ENCODE measurements around the gene DDX46.

Gene DDX46

DNA sequence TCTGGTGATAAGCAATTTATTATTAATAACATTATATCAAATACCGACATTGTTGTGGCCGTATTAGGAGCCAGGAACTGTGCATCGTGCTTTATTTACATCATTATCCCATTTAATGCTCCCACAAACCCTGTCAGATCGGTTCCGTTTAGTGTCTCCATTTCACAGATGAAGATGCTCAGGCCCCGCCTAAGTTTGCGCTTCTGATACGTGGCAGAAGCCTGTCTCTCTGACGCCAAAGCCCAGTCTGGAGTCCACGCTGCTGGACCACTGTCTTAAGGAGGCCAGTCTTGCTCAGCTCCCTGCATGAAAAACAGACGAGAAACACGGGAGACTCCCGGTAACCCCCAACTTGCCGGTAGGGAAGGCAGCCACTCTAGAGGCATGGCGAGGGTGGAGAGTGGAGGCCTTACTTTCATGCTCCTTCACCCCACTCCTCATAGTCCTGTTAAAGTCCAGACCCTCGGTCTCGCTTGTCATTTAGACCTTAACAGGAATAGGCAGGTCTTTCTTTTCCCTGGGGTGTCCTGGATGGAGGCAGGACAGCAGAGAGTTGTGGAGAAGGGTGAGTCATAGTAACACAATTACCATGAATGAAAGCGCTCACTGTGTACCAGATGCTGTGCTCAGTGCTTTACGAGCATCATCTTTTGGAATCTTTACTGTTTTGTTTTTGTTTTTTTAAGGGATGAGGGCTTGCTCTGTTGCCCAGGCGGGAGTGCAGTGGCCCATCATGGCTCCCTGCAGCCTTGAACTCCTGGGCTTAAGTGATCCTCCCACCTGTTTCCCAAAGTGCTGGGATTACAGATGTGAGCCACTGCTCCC, 116.5 kb downstream of the DDX46 start:
- no peaks in the 10 kb centered on the region for H3K36me3 ChIP-seq (ENCODE audit: insufficient read depth)

DNA sequence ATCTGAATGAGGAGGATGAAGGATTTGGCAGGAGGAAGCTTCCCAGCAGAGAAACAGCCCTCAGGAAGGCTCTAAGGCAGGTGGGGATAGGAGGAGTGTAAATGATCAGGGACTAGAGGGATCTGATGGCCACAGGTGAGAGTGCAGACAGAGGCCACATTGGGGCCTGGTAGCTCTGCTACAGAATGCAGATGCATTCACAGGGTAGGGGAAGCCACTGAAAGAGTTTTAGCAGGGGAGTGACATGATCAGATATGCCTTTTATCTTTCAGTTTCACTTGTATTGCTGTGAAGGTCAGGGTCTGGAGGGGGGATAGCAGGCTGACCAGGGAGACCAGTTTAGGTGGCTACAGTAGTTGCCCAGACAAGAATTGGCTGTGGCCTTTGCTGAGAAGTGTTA, 118.6 kb downstream of the DDX46 start:
- H3K4me3 ChIP-seq (IDR thresholded peaks at IDR 0.05; ENCODE audit: insufficient read depth, low read depth, low read length): no peak overlapping the region
- peak overlapping the region; percentile 22; the same call in 1 of the 2 replicates for H3K9ac ChIP-seq
- no peaks in the 10 kb centered on the region for H3K27me3 ChIP-seq (ENCODE audit: insufficient read depth, low read depth)
- no peaks in the 10 kb centered on the region for H3K36me3 ChIP-seq (ENCODE audit: insufficient read depth)
- TF ChIP-seq, protein P1, sequence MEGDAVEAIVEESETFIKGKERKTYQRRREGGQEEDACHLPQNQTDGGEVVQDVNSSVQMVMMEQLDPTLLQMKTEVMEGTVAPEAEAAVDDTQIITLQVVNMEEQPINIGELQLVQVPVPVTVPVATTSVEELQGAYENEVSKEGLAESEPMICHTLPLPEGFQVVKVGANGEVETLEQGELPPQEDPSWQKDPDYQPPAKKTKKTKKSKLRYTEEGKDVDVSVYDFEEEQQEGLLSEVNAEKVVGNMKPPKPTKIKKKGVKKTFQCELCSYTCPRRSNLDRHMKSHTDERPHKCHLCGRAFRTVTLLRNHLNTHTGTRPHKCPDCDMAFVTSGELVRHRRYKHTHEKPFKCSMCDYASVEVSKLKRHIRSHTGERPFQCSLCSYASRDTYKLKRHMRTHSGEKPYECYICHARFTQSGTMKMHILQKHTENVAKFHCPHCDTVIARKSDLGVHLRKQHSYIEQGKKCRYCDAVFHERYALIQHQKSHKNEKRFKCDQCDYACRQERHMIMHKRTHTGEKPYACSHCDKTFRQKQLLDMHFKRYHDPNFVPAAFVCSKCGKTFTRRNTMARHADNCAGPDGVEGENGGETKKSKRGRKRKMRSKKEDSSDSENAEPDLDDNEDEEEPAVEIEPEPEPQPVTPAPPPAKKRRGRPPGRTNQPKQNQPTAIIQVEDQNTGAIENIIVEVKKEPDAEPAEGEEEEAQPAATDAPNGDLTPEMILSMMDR (conservative IDR thresholded peaks at IDR 0.05; ENCODE audit: low read depth, low read length): no peak
- no peaks in the 10 kb centered on the region for H4K20me1 ChIP-seq (ENCODE audit: insufficient read depth)
- H3K4me2 ChIP-seq: peak overlapping the region; percentile 91
- H3K27ac ChIP-seq: peak overlapping the region; percentile 93
- no peak overlapping the region for H2AFZ ChIP-seq (ENCODE audit: low read depth)
- peaks cover 65% of the 10 kb centered on the region for H3K4me1 ChIP-seq (ENCODE audit: low read depth, poor library complexity, severe bottlenecking)
- peaks cover 55% of the 10 kb centered on the region for H3K79me2 ChIP-seq (ENCODE audit: insufficient read depth, low read depth)

More for the DNA sequence above, 116.5 kb downstream of the DDX46 start:
- no peaks in the 10 kb centered on the region for H4K20me1 ChIP-seq (ENCODE audit: insufficient read depth)
- H2AFZ ChIP-seq (ENCODE audit: low read depth): peak overlapping the region; percentile 100
- peak overlapping the region; percentile 91 for H3K4me2 ChIP-seq
- H3K27ac ChIP-seq: peak overlapping the region; percentile 93
- H3K4me3 ChIP-seq (IDR thresholded peaks at IDR 0.05; ENCODE audit: insufficient read depth, low read depth, low read length): no peak overlapping the region
- no peaks in the 10 kb centered on the region for H3K27me3 ChIP-seq (ENCODE audit: insufficient read depth, low read depth)
- H3K4me1 ChIP-seq (ENCODE audit: low read depth, poor library complexity, severe bottlenecking): peaks cover 62% of the 10 kb centered on the region
- TF ChIP-seq, protein P1 (conservative IDR thresholded peaks at IDR 0.05; ENCODE audit: low read depth, low read length): no peak
- peaks cover 46% of the 10 kb centered on the region for H3K79me2 ChIP-seq (ENCODE audit: insufficient read depth, low read depth)
- peak overlapping the region; percentile 99 for H3K9ac ChIP-seq

DNA sequence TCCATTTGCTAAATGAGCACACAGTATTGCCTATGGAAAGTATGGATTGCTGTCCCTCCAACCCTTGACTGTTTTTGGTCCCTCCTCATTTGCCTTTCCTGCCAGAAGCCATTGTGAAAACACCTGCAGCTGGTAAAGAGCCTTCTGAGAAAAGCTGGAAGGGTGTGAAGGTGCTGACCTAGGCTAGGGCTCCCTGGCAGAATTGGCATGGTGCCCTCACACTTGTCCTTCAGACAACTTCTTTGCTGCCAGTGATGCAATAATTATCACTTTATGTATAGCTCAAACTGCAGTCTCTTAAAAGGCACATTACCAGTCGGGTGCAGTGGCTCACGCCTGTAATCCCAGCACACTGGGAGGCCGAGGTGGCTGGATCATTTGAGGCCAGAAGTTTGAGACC, 119.8 kb downstream of the DDX46 start:
- H3K9ac ChIP-seq: peak overlapping the region; percentile 1; the same call in 1 of the 2 replicates
- no peaks in the 10 kb centered on the region for H4K20me1 ChIP-seq (ENCODE audit: insufficient read depth)
- peaks cover 61% of the 10 kb centered on the region for H3K4me1 ChIP-seq (ENCODE audit: low read depth, poor library complexity, severe bottlenecking)
- H3K27me3 ChIP-seq (ENCODE audit: insufficient read depth, low read depth): no peaks in the 10 kb centered on the region
- TF ChIP-seq, protein P1 (conservative IDR thresholded peaks at IDR 0.05; ENCODE audit: low read depth, low read length): no peak
- peak overlapping the region; percentile 93 for H3K27ac ChIP-seq
- peak overlapping the region; percentile 91; the same call in 1 of the 2 replicates for H3K4me2 ChIP-seq
- H2AFZ ChIP-seq (ENCODE audit: low read depth): no peak overlapping the region
- H3K4me3 ChIP-seq (IDR thresholded peaks at IDR 0.05; ENCODE audit: insufficient read depth, low read depth, low read length): no peak overlapping the region
- no peaks in the 10 kb centered on the region for H3K36me3 ChIP-seq (ENCODE audit: insufficient read depth)
- peaks cover 55% of the 10 kb centered on the region for H3K79me2 ChIP-seq (ENCODE audit: insufficient read depth, low read depth)

DNA sequence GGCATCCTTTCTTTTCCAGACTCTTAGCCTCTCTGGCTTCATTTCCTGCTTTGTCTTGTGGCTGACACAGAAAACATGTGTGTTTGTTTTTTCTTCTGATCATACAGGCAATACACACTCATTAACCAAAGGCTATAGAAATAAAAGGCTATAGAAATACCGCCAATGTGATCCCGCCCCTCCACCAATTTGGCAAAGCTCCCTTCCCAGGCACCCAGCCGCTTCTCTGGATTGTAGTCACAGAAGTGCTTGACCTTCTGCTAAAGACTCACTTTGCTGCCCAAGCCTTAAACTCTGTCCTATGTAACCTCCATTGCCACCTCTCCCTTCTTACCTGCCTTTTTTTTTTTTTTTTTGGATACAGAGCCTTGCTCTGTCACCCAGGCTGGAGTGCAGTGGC, 120.9 kb downstream of the DDX46 start:
- Histone ChIP-seq H3K4me2 (peak overlapping the region; percentile 91), H3K27ac (peak overlapping the region; percentile 93; the same call in 1 of the 2 replicates), H4K20me1 (ENCODE audit: insufficient read depth) (no peaks in the 10 kb centered on the region), H3K79me2 (ENCODE audit: insufficient read depth, low read depth) (peaks cover 53% of the 10 kb centered on the region), H3K36me3 (ENCODE audit: insufficient read depth) (no peaks in the 10 kb centered on the region), H3K4me1 (ENCODE audit: low read depth, poor library complexity, severe bottlenecking) (peaks cover 57% of the 10 kb centered on the region), H3K4me3 (IDR thresholded peaks at IDR 0.05; ENCODE audit: insufficient read depth, low read depth, low read length) (no peak overlapping the region), H3K9ac (no peak overlapping the region), H2AFZ (ENCODE audit: low read depth) (no peak overlapping the region), H3K27me3 (ENCODE audit: insufficient read depth, low read depth) (no peaks in the 10 kb centered on the region)
- TF ChIP-seq, protein P1 (conservative IDR thresholded peaks at IDR 0.05; ENCODE audit: low read depth, low read length): no peak

All from KMS-11 (cell line).